HL-60 (cell line): ENCODE measurements around the gene AIF1L.
A peak's percentile ranks its signal among the peaks of the same experiment; 100 is the strongest.

Source experiments
- DNase-seq, 2 experiments: peaks; one replicate each; pipeline ENCODE4 v3.0.0-alpha.2; 2010 to 2020; ENCODE audit warnings: low read depth in 1 of 2, low spot score in 1 of 2
- H3K27ac ChIP-seq: fragments of 250-450 bp; sonication (Bioruptor Pico); replicated peaks from 2 replicates; pipeline ENCODE4 v1.5.1; 2020; ENCODE audit warnings: mild to moderate bottlenecking, moderate library complexity
- H3K27me3 ChIP-seq: fragments of 250-450 bp; sonication (Bioruptor Pico); 2 replicates; pipeline ENCODE4 v1.5.1; 2021; ENCODE audit warnings: mild to moderate bottlenecking, moderate library complexity; ENCODE audit not compliant: insufficient read depth, poor library complexity, severe bottlenecking
- H3K4me3 ChIP-seq: replicated peaks from 2 replicates; pipeline ENCODE4 v1.5.1; 2011; ENCODE audit warnings: mild to moderate bottlenecking, control low read depth, low read length; ENCODE audit not compliant: insufficient read depth
- CTCF ChIP-seq: IDR thresholded peaks from one replicate; pipeline ENCODE4 v1.5.1; 2011; ENCODE audit warnings: low read length, control low read depth, inconsistent platforms; ENCODE audit not compliant: insufficient read depth
- GABPA ChIP-seq: IDR thresholded peaks from 2 replicates; pipeline ENCODE4 v1.6.1; 2012; ENCODE audit warnings: low read depth
- POLR2AphosphoS5 ChIP-seq: IDR thresholded peaks from 2 replicates; pipeline ENCODE4 v1.6.1; 2012; ENCODE audit warnings: low read depth
- SPI1 ChIP-seq: IDR thresholded peaks from 2 replicates; pipeline ENCODE4 v1.6.1; 2012; ENCODE audit warnings: low read depth, mild to moderate bottlenecking, borderline replicate concordance
- TF ChIP-seq, protein P1 (sequence below): IDR thresholded peaks from 2 replicates; pipeline ENCODE4 v1.6.1; 2012; ENCODE audit warnings: low read depth; ENCODE audit not compliant: insufficient replicate concordance

Gene AIF1L

GRCh38 chr9:131169563-131170240 lies 73.4 kb downstream of the AIF1L start:
- no peak overlapping the region for H3K27ac ChIP-seq
- TF ChIP-seq SPI1 = no peak
- TF ChIP-seq CTCF = no peak
- no peak for TF ChIP-seq GABPA
- TF ChIP-seq, protein P1, sequence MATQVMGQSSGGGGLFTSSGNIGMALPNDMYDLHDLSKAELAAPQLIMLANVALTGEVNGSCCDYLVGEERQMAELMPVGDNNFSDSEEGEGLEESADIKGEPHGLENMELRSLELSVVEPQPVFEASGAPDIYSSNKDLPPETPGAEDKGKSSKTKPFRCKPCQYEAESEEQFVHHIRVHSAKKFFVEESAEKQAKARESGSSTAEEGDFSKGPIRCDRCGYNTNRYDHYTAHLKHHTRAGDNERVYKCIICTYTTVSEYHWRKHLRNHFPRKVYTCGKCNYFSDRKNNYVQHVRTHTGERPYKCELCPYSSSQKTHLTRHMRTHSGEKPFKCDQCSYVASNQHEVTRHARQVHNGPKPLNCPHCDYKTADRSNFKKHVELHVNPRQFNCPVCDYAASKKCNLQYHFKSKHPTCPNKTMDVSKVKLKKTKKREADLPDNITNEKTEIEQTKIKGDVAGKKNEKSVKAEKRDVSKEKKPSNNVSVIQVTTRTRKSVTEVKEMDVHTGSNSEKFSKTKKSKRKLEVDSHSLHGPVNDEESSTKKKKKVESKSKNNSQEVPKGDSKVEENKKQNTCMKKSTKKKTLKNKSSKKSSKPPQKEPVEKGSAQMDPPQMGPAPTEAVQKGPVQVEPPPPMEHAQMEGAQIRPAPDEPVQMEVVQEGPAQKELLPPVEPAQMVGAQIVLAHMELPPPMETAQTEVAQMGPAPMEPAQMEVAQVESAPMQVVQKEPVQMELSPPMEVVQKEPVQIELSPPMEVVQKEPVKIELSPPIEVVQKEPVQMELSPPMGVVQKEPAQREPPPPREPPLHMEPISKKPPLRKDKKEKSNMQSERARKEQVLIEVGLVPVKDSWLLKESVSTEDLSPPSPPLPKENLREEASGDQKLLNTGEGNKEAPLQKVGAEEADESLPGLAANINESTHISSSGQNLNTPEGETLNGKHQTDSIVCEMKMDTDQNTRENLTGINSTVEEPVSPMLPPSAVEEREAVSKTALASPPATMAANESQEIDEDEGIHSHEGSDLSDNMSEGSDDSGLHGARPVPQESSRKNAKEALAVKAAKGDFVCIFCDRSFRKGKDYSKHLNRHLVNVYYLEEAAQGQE = no peak
- TF ChIP-seq POLR2AphosphoS5 = no peak
- peak in 1 of 2 experiments; percentile 12 for DNase-seq

More at GRCh38 chr9:131169563-131170240, 73.4 kb downstream of the AIF1L start:
- no peaks in the 10 kb centered on the region for H3K27me3 ChIP-seq
- H3K4me3 ChIP-seq = no peak overlapping the region
